HEK293 (cell line): Measurements from ENCODE around the gene SLC39A11.

Source experiments
- CTCF ChIA-PET: fragments of 350-600 bp; formaldehyde crosslinking; extraction: SDS; loops from one replicate; lab custom pipeline; 2021; ENCODE audit warnings: antibody characterized with exemption; lab: Yijun Ruan, JAX
- POLR2A ChIA-PET: fragments of 300-600 bp; formaldehyde crosslinking; extraction: SDS; loops from one replicate; lab custom pipeline; 2020; ENCODE audit warnings: antibody characterized with exemption, inconsistent platforms; lab: Yijun Ruan, JAX
- H3K27ac ChIP-seq: fragments of 200-500 bp; sonication (Bioruptor generic); 2 replicates; pipeline ENCODE4 v1.5.1; 2014; ENCODE audit warnings: low read depth, low read length, control low read depth, inconsistent platforms; ENCODE audit errors: extremely low read depth
- H3K36me3 ChIP-seq, 2 experiments: fragments of 200-500 bp in 1 of 2; sonication (Bioruptor generic) in 1 of 2; 1 replicate in 1 of 2; 2 replicates in 1 of 2; pipeline ENCODE4 v1.5.1; 2014 to 2017; ENCODE audit warnings: inconsistent platforms in 2 of 2, low read length in 2 of 2; ENCODE audit not compliant: control insufficient read depth in 2 of 2, insufficient read depth in 1 of 2
- H3K4me1 ChIP-seq: fragments of 200-500 bp; sonication (Bioruptor generic); 2 replicates; pipeline ENCODE4 v1.5.1; 2014; ENCODE audit warnings: mild to moderate bottlenecking, low read length, inconsistent platforms; ENCODE audit not compliant: control insufficient read depth, insufficient read depth
- H3K4me3 ChIP-seq: 2 replicates; pipeline ENCODE4 v1.5.1; 2011; ENCODE audit warnings: low read depth, mild to moderate bottlenecking, control low read depth, low read length, moderate library complexity
- H3K9me3 ChIP-seq: fragments of 200-500 bp; sonication (Bioruptor generic); 2 replicates; pipeline ENCODE4 v1.5.1; 2014; ENCODE audit warnings: low read depth, low read length, inconsistent platforms; ENCODE audit not compliant: control insufficient read depth, insufficient read depth
- IKZF3 ChIP-seq: fragments of 450-650 bp; IDR thresholded peaks from 2 replicates; pipeline ENCODE4 v1.5.0; 2018; ENCODE audit warnings: missing biosample characterization, mild to moderate bottlenecking, missing genetic modification characterization, moderate library complexity
- KLF9 ChIP-seq: fragments of 450-650 bp; formaldehyde crosslinking; IDR thresholded peaks from 2 replicates; pipeline ENCODE4 v1.5.1; 2016; ENCODE audit warnings: missing biosample characterization, missing genetic modification characterization, low read depth
- OSR2 ChIP-seq: fragments of 450-650 bp; formaldehyde crosslinking; IDR thresholded peaks from 2 replicates; pipeline ENCODE4 v1.5.1; 2016; ENCODE audit warnings: missing biosample characterization, missing genetic modification characterization
- OVOL3 ChIP-seq: fragments of 450-650 bp; formaldehyde crosslinking; IDR thresholded peaks from 2 replicates; pipeline ENCODE4 v1.5.1; 2016; ENCODE audit warnings: missing biosample characterization, missing genetic modification characterization
- REPIN1 ChIP-seq: fragments of 450-650 bp; formaldehyde crosslinking; IDR thresholded peaks from 2 replicates; pipeline ENCODE4 v1.5.1; 2017; ENCODE audit warnings: missing biosample characterization, missing genetic modification characterization, low read depth
- TCF7L2 ChIP-seq: IDR thresholded peaks from 2 replicates; pipeline ENCODE4 v1.6.1; 2011; ENCODE audit warnings: low read depth, mild to moderate bottlenecking, inconsistent platforms, low read length, moderate library complexity, borderline replicate concordance
- WT1 ChIP-seq: fragments of 450-650 bp; formaldehyde crosslinking; IDR thresholded peaks from 2 replicates; pipeline ENCODE4 v1.5.1; 2016; ENCODE audit warnings: missing biosample characterization, missing genetic modification characterization
- ZBTB1 ChIP-seq: fragments of 450-650 bp; formaldehyde crosslinking; IDR thresholded peaks from 2 replicates; pipeline ENCODE4 v1.5.1; 2016; ENCODE audit warnings: missing biosample characterization, missing genetic modification characterization
- ZBTB8A ChIP-seq: fragments of 450-650 bp; formaldehyde crosslinking; IDR thresholded peaks from 2 replicates; pipeline ENCODE4 v1.5.1; 2016; ENCODE audit warnings: missing biosample characterization, missing genetic modification characterization
- ZNF112 ChIP-seq: fragments of 450-650 bp; formaldehyde crosslinking; IDR thresholded peaks from 2 replicates; pipeline ENCODE4 v1.5.0; 2017; ENCODE audit warnings: missing biosample characterization, missing genetic modification characterization
- ZNF146 ChIP-seq: fragments of 450-650 bp; formaldehyde crosslinking; IDR thresholded peaks from 2 replicates; pipeline ENCODE4 v1.5.1; 2016; ENCODE audit warnings: missing biosample characterization, missing genetic modification characterization
- ZNF202 ChIP-seq: fragments of 450-650 bp; formaldehyde crosslinking; IDR thresholded peaks from 2 replicates; pipeline ENCODE4 v1.5.1; 2016; ENCODE audit warnings: missing biosample characterization, missing genetic modification characterization, borderline replicate concordance
- ZNF354C ChIP-seq: fragments of 450-650 bp; formaldehyde crosslinking; IDR thresholded peaks from 2 replicates; pipeline ENCODE4 v1.5.1; 2016; ENCODE audit warnings: missing biosample characterization, missing genetic modification characterization, low read depth, borderline replicate concordance
- ZNF37A ChIP-seq: fragments of 450-650 bp; IDR thresholded peaks from 2 replicates; pipeline ENCODE4 v1.5.1; 2018; ENCODE audit warnings: missing biosample characterization, missing genetic modification characterization
- ZNF433 ChIP-seq: fragments of 450-650 bp; formaldehyde crosslinking; IDR thresholded peaks from 2 replicates; pipeline ENCODE4 v1.5.1; 2016; ENCODE audit warnings: missing biosample characterization, missing genetic modification characterization, low read depth
- ZNF548 ChIP-seq: fragments of 450-650 bp; formaldehyde crosslinking; IDR thresholded peaks from 2 replicates; pipeline ENCODE4 v1.5.1; 2016; ENCODE audit warnings: missing biosample characterization, missing genetic modification characterization
- ZNF585B ChIP-seq: fragments of 450-650 bp; formaldehyde crosslinking; IDR thresholded peaks from 2 replicates; pipeline ENCODE4 v1.5.1; 2016; ENCODE audit warnings: missing biosample characterization, missing genetic modification characterization
- ZNF610 ChIP-seq: fragments of 450-650 bp; formaldehyde crosslinking; IDR thresholded peaks from 2 replicates; pipeline ENCODE4 v1.5.1; 2016; ENCODE audit warnings: missing biosample characterization, missing genetic modification characterization, borderline replicate concordance
- ZNF660 ChIP-seq: fragments of 450-650 bp; IDR thresholded peaks from 2 replicates; pipeline ENCODE4 v1.5.1; 2018; ENCODE audit warnings: missing biosample characterization, mild to moderate bottlenecking, missing genetic modification characterization
- ZNF76 ChIP-seq: fragments of 450-650 bp; formaldehyde crosslinking; IDR thresholded peaks from 2 replicates; pipeline ENCODE4; 2016; ENCODE audit warnings: low read depth, missing biosample characterization, missing genetic modification characterization, borderline replicate concordance
- ZNF768 ChIP-seq: fragments of 450-650 bp; formaldehyde crosslinking; IDR thresholded peaks from 2 replicates; pipeline ENCODE4 v1.5.1; 2018; ENCODE audit warnings: missing biosample characterization, mild to moderate bottlenecking, missing genetic modification characterization
- ZNF776 ChIP-seq: fragments of 450-650 bp; formaldehyde crosslinking; IDR thresholded peaks from 2 replicates; pipeline ENCODE4 v1.5.0; 2017; ENCODE audit warnings: missing biosample characterization, missing genetic modification characterization, borderline replicate concordance
- ZNF830 ChIP-seq: fragments of 450-650 bp; IDR thresholded peaks from 2 replicates; pipeline ENCODE4 v1.5.0; 2018; ENCODE audit warnings: missing biosample characterization, missing genetic modification characterization, low read depth, mild to moderate bottlenecking, moderate library complexity
- ZNF843 ChIP-seq: fragments of 450-650 bp; formaldehyde crosslinking; IDR thresholded peaks from 2 replicates; pipeline ENCODE4 v1.5.1; 2016; ENCODE audit warnings: missing biosample characterization, missing genetic modification characterization
- TF ChIP-seq, protein P1 (sequence below): fragments of 450-650 bp; formaldehyde crosslinking; IDR thresholded peaks from 2 replicates; pipeline ENCODE4 v1.5.1; 2017; ENCODE audit warnings: missing biosample characterization, missing genetic modification characterization
- TF ChIP-seq, protein P2 (sequence below): fragments of 450-650 bp; formaldehyde crosslinking; conservative IDR thresholded peaks from 2 replicates; pipeline ENCODE4 v1.5.1; 2016; ENCODE audit warnings: low read depth, missing biosample characterization, missing genetic modification characterization
- TF ChIP-seq, protein P3 (sequence below): fragments of 450-650 bp; formaldehyde crosslinking; IDR thresholded peaks from 2 replicates; pipeline ENCODE4 v1.5.1; 2016; ENCODE audit warnings: missing biosample characterization, missing genetic modification characterization

SLC39A11 gene

DNA sequence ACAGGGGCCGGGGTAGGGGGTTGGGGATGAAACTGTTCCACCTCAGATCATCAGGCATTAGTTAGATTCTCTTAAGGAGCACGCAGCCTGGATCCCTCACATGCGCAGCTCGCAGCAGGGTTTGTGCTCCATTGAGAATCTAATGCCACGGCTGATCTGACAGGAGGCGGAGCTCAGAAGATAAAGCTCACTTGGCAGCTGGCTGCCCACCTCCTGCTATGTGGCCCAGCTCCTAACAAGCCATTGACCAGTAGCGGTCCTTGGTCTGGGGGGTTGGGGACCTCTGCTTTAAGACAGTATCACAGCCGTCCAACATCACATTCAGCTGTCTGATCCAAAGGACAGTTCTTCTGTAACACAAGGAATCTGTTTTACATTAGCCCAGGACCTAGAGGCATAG is 62.5 kb downstream of the SLC39A11 start:
- no peak for TF ChIP-seq ZBTB1 (tag by site-specific recombination)
- no peak for TF ChIP-seq ZNF354C (tag by site-specific recombination)
- CTCF ChIA-PET = no interaction called here
- H3K4me3 ChIP-seq = no peak overlapping the region
- H3K4me1 ChIP-seq = no peaks in the 10 kb centered on the region
- H3K9me3 ChIP-seq = no peaks in the 10 kb centered on the region
- POLR2A ChIA-PET = interaction anchor here (0.6 kb wide), 1 partner anchor 1457 kb away, joined by 3 read pairs; no protein-coding TSS in a partner anchor
- no peak overlapping the region for H3K27ac ChIP-seq
- H3K36me3 ChIP-seq = no peaks in the 10 kb centered on the region

DNA sequence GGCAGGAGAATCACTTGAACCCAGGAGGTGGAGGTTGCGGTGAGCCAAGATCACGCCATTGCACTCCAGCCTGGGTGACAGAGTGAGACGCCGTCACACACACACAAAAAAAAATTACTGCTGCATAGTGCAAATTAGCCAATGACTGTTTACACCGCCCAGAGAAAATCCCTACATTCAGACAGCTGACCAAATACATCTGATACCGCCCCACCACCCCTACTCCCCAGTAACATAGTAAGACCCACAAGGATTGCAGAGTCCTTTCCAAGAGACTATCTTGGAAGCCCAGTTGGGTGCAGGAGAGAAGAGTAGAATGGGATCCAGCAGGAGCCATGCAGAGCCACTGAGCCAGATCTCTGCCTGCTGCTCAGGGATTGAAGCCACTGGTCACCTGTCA is 63.5 kb downstream of the SLC39A11 start:
- no peaks in the 10 kb centered on the region for H3K9me3 ChIP-seq
- H3K4me1 ChIP-seq = no peaks in the 10 kb centered on the region
- H3K36me3 ChIP-seq = no peaks in the 10 kb centered on the region
- CTCF ChIA-PET = no interaction called here
- TF ChIP-seq, protein P1, sequence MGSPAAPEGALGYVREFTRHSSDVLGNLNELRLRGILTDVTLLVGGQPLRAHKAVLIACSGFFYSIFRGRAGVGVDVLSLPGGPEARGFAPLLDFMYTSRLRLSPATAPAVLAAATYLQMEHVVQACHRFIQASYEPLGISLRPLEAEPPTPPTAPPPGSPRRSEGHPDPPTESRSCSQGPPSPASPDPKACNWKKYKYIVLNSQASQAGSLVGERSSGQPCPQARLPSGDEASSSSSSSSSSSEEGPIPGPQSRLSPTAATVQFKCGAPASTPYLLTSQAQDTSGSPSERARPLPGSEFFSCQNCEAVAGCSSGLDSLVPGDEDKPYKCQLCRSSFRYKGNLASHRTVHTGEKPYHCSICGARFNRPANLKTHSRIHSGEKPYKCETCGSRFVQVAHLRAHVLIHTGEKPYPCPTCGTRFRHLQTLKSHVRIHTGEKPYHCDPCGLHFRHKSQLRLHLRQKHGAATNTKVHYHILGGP (tag by site-specific recombination) = no peak
- TF ChIP-seq REPIN1 (tag by site-specific recombination) (no peak), WT1 (tag by site-specific recombination) (no peak), ZNF76 (tag by site-specific recombination) (no peak), ZNF112 (no peak), ZNF660 (tag by site-specific recombination) (no peak), ZNF610 (tag by site-specific recombination) (no peak), ZNF146 (tag by site-specific recombination) (no peak), ZNF830 (tag by site-specific recombination) (no peak)
- POLR2A ChIA-PET = no interaction called here
- no peak overlapping the region for H3K4me3 ChIP-seq
- no peak overlapping the region for H3K27ac ChIP-seq

DNA sequence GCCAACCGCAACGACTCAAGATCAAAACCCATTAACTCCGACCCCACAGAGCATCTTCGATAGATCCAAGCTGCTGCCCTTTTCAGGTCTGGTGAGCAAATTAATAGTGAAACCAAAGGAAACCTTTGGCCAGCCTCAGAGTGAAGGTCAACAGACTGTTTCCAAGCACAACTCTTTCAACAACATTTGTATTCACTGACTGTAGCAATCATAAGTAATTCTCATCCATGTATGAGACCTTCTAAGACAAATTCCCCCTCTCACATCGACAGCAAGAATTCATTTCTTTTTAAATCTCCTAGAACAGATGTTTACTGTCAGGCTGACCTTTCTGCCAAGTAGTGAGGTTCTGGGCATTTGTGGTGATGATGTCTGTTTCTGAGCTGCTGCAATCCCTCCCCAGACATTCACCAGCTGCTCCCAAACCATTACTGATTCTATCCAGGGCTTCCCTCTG is 64.2 kb downstream of the SLC39A11 start:
- ChIA-PET POLR2A (no interaction called here), CTCF (interaction anchor here (0.6 kb wide), 1 partner anchor 1171 kb away, joined by 3 read pairs; no protein-coding TSS in a partner anchor)
- Histone ChIP-seq H3K9me3 (no peaks in the 10 kb centered on the region), H3K36me3 (no peaks in the 10 kb centered on the region), H3K27ac (no peak overlapping the region), H3K4me3 (no peak overlapping the region), H3K4me1 (no peaks in the 10 kb centered on the region)
- TF ChIP-seq IKZF3 (tag by site-specific recombination) = no peak
- TF ChIP-seq ZNF202 (tag by site-specific recombination) = no peak
- no peak for TF ChIP-seq ZNF433
- no peak for TF ChIP-seq ZNF843
- no peak for TF ChIP-seq ZNF585B (tag by site-specific recombination)
- no peak for TF ChIP-seq ZNF776 (tag by site-specific recombination)
- no peak for TF ChIP-seq TCF7L2
- TF ChIP-seq, protein P2, sequence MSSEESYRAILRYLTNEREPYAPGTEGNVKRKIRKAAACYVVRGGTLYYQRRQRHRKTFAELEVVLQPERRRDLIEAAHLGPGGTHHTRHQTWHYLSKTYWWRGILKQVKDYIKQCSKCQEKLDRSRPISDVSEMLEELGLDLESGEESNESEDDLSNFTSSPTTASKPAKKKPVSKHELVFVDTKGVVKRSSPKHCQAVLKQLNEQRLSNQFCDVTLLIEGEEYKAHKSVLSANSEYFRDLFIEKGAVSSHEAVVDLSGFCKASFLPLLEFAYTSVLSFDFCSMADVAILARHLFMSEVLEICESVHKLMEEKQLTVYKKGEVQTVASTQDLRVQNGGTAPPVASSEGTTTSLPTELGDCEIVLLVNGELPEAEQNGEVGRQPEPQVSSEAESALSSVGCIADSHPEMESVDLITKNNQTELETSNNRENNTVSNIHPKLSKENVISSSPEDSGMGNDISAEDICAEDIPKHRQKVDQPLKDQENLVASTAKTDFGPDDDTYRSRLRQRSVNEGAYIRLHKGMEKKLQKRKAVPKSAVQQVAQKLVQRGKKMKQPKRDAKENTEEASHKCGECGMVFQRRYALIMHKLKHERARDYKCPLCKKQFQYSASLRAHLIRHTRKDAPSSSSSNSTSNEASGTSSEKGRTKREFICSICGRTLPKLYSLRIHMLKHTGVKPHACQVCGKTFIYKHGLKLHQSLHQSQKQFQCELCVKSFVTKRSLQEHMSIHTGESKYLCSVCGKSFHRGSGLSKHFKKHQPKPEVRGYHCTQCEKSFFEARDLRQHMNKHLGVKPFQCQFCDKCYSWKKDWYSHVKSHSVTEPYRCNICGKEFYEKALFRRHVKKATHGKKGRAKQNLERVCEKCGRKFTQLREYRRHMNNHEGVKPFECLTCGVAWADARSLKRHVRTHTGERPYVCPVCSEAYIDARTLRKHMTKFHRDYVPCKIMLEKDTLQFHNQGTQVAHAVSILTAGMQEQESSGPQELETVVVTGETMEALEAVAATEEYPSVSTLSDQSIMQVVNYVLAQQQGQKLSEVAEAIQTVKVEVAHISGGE = no peak
- TF ChIP-seq ZNF37A = no peak
- TF ChIP-seq REPIN1 (tag by site-specific recombination) = no peak
- TF ChIP-seq ZBTB8A (tag by site-specific recombination) = no peak
- no peak for TF ChIP-seq OVOL3 (tag by site-specific recombination)
- TF ChIP-seq KLF9 (tag by site-specific recombination) = no peak
- TF ChIP-seq, protein P3, sequence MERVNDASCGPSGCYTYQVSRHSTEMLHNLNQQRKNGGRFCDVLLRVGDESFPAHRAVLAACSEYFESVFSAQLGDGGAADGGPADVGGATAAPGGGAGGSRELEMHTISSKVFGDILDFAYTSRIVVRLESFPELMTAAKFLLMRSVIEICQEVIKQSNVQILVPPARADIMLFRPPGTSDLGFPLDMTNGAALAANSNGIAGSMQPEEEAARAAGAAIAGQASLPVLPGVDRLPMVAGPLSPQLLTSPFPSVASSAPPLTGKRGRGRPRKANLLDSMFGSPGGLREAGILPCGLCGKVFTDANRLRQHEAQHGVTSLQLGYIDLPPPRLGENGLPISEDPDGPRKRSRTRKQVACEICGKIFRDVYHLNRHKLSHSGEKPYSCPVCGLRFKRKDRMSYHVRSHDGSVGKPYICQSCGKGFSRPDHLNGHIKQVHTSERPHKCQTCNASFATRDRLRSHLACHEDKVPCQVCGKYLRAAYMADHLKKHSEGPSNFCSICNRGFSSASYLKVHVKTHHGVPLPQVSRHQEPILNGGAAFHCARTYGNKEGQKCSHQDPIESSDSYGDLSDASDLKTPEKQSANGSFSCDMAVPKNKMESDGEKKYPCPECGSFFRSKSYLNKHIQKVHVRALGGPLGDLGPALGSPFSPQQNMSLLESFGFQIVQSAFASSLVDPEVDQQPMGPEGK (tag by site-specific recombination) = no peak
- no peak for TF ChIP-seq ZNF768 (tag by site-specific recombination)
- TF ChIP-seq OSR2 = no peak
- no peak for TF ChIP-seq ZNF548 (tag by site-specific recombination)
